Activated naive CD8-positive, alpha-beta T cell treated with anti-CD3 and anti-CD28 coated beads, Interleukin-2, amount 10 ng/mL, durations not matched to agents 7 days and 5 days (primary cell): ENCODE results near the gene CDH13. TPM values are rescaled to one million over a fixed set of nuclear protein-coding genes. Genes with fewer than 3 reads are reported as not detected.

Source experiments
- ATAC-seq: fragments of 150-1000 bp; cut with Tn5 transposase; one replicate; pipeline ENCODE4 v1.10.0; 2021; ENCODE audit warnings: low read depth, moderate library complexity
- POLR2A ChIA-PET: fragments of 350-600 bp; sonication (Branson Sonifier 250); formaldehyde crosslinking; loops from one replicate; lab custom pipeline; 2021; ENCODE audit warnings: antibody characterized with exemption; lab: Charles Lee
- DNase-seq: peaks from one replicate; pipeline ENCODE4 v3.0.0; 2021
- H3K27ac Mint-ChIP-seq: one replicate; pipeline ENCODE4 v1.8.0; 2022; ENCODE audit warnings: mild to moderate bottlenecking, mixed read lengths
- H3K27me3 Mint-ChIP-seq: one replicate; pipeline ENCODE4 v1.8.0; 2022; ENCODE audit warnings: mild to moderate bottlenecking, moderate library complexity, mixed read lengths
- H3K36me3 Mint-ChIP-seq: one replicate; pipeline ENCODE4 v1.8.0; 2021; ENCODE audit warnings: mild to moderate bottlenecking, mixed read lengths
- H3K4me1 Mint-ChIP-seq: one replicate; pipeline ENCODE4 v1.8.0; 2021; ENCODE audit warnings: mixed read lengths
- H3K4me3 Mint-ChIP-seq: one replicate; pipeline ENCODE4 v1.8.0; 2022; ENCODE audit warnings: mild to moderate bottlenecking, moderate library complexity, mixed read lengths
- H3K9me3 Mint-ChIP-seq: one replicate; pipeline ENCODE4 v1.8.0; 2021; ENCODE audit warnings: mixed read lengths
- total RNA-seq, 2 experiments: library from RNA; stranded (reverse); gene quantifications; one replicate each; pipeline ENCODE4 v1.2.3, GENCODE V29; 2021

CDH13 gene
- total RNA-seq, 2 experiments from 2014 or later: not detected

GRCh38 chr16:83437036-83437435 is 810.3 kb downstream of the CDH13 start:
- H3K4me1 Mint-ChIP-seq: no peaks in the 10 kb centered on the region
- no peak for DNase-seq
- H3K27ac Mint-ChIP-seq: no peak overlapping the region
- H3K36me3 Mint-ChIP-seq: no peaks in the 10 kb centered on the region
- H3K9me3 Mint-ChIP-seq: no peaks in the 10 kb centered on the region
- POLR2A ChIA-PET: no interaction called here
- no peak for ATAC-seq
- no peaks in the 10 kb centered on the region for H3K27me3 Mint-ChIP-seq
- H3K4me3 Mint-ChIP-seq: no peak overlapping the region

GRCh38 chr16:83438326-83438725 is 811.6 kb downstream of the CDH13 start:
- no peak for ATAC-seq
- Mint-ChIP-seq H3K4me1 (no peaks in the 10 kb centered on the region), H3K36me3 (no peaks in the 10 kb centered on the region), H3K27me3 (no peaks in the 10 kb centered on the region), H3K9me3 (no peaks in the 10 kb centered on the region), H3K27ac (no peak overlapping the region), H3K4me3 (no peak overlapping the region)
- POLR2A ChIA-PET: no interaction called here
- no peak for DNase-seq

- no peak for DNase-seq
- H3K9me3 Mint-ChIP-seq: no peaks in the 10 kb centered on the region
- POLR2A ChIA-PET: no interaction called here
These were observed 812.6 kb downstream of the CDH13 start for GRCh38 chr16:83439412-83439811.

GRCh38 chr16:83441517-83441916 is 814.7 kb downstream of the CDH13 start:
- POLR2A ChIA-PET: no interaction called here
- Mint-ChIP-seq H3K36me3 (no peaks in the 10 kb centered on the region), H3K27ac (no peak overlapping the region), H3K4me3 (no peak overlapping the region), H3K4me1 (no peaks in the 10 kb centered on the region), H3K27me3 (peaks cover 2% of the 10 kb centered on the region), H3K9me3 (no peaks in the 10 kb centered on the region)
- no peak for DNase-seq
- no peak for ATAC-seq

More at GRCh38 chr16:83439412-83439811, 812.6 kb downstream of the CDH13 start:
- Mint-ChIP-seq H3K27ac (no peak overlapping the region), H3K4me1 (no peaks in the 10 kb centered on the region), H3K4me3 (no peak overlapping the region), H3K36me3 (no peaks in the 10 kb centered on the region), H3K27me3 (no peaks in the 10 kb centered on the region)
- no peak for ATAC-seq

GRCh38 chr16:83443972-83444371 is 817.2 kb downstream of the CDH13 start:
- ATAC-seq (no peak), DNase-seq (no peak)
- H3K4me1 Mint-ChIP-seq: no peaks in the 10 kb centered on the region
- no peak overlapping the region for H3K4me3 Mint-ChIP-seq
- H3K36me3 Mint-ChIP-seq: no peaks in the 10 kb centered on the region
- H3K27me3 Mint-ChIP-seq: peaks cover 2% of the 10 kb centered on the region
- POLR2A ChIA-PET: no interaction called here
- no peak overlapping the region for H3K27ac Mint-ChIP-seq
- no peaks in the 10 kb centered on the region for H3K9me3 Mint-ChIP-seq

- Mint-ChIP-seq H3K9me3 (no peaks in the 10 kb centered on the region), H3K4me3 (no peak overlapping the region)
- POLR2A ChIA-PET: no interaction called here
These were observed 820.8 kb downstream of the CDH13 start for GRCh38 chr16:83447560-83447959.

GRCh38 chr16:83449861-83450260 is 823.1 kb downstream of the CDH13 start:
- POLR2A ChIA-PET: no interaction called here
- ATAC-seq: no peak
- Mint-ChIP-seq H3K36me3 (no peaks in the 10 kb centered on the region), H3K27me3 (peaks cover 2% of the 10 kb centered on the region), H3K9me3 (no peaks in the 10 kb centered on the region), H3K27ac (no peak overlapping the region), H3K4me3 (no peak overlapping the region), H3K4me1 (no peaks in the 10 kb centered on the region)
- no peak for DNase-seq

More at GRCh38 chr16:83447560-83447959, 820.8 kb downstream of the CDH13 start:
- Mint-ChIP-seq H3K36me3 (no peaks in the 10 kb centered on the region), H3K4me1 (no peaks in the 10 kb centered on the region), H3K27me3 (peaks cover 2% of the 10 kb centered on the region), H3K27ac (no peak overlapping the region)
- ATAC-seq (no peak), DNase-seq (no peak)

GRCh38 chr16:83453977-83454376 is 827.2 kb downstream of the CDH13 start:
- POLR2A ChIA-PET: no interaction called here
- Mint-ChIP-seq H3K36me3 (no peaks in the 10 kb centered on the region), H3K9me3 (peaks cover 3% of the 10 kb centered on the region), H3K4me3 (no peak overlapping the region), H3K27ac (no peak overlapping the region), H3K4me1 (no peaks in the 10 kb centered on the region), H3K27me3 (no peaks in the 10 kb centered on the region)
- DNase-seq: no peak
- ATAC-seq: no peak

- no peaks in the 10 kb centered on the region for H3K36me3 Mint-ChIP-seq
- POLR2A ChIA-PET: no interaction called here
- peaks cover 4% of the 10 kb centered on the region for H3K9me3 Mint-ChIP-seq
- no peaks in the 10 kb centered on the region for H3K4me1 Mint-ChIP-seq
- ATAC-seq (no peak), DNase-seq (no peak)
- no peaks in the 10 kb centered on the region for H3K27me3 Mint-ChIP-seq
- H3K4me3 Mint-ChIP-seq: no peak overlapping the region
- no peak overlapping the region for H3K27ac Mint-ChIP-seq
These were observed 828.9 kb downstream of the CDH13 start for GRCh38 chr16:83455716-83456115.

- peaks cover 4% of the 10 kb centered on the region for H3K9me3 Mint-ChIP-seq
- ATAC-seq: no peak
- H3K27me3 Mint-ChIP-seq: no peaks in the 10 kb centered on the region
- H3K4me3 Mint-ChIP-seq: no peak overlapping the region
- H3K4me1 Mint-ChIP-seq: no peaks in the 10 kb centered on the region
- DNase-seq: no peak
- no peaks in the 10 kb centered on the region for H3K36me3 Mint-ChIP-seq
- POLR2A ChIA-PET: no interaction called here
- H3K27ac Mint-ChIP-seq: no peak overlapping the region
These were observed 830.2 kb downstream of the CDH13 start for GRCh38 chr16:83456934-83457333.

- Mint-ChIP-seq H3K4me1 (no peaks in the 10 kb centered on the region), H3K4me3 (no peak overlapping the region), H3K27ac (no peak overlapping the region), H3K27me3 (no peaks in the 10 kb centered on the region), H3K36me3 (no peaks in the 10 kb centered on the region), H3K9me3 (peaks cover 4% of the 10 kb centered on the region)
- DNase-seq: no peak
- ATAC-seq: no peak
- POLR2A ChIA-PET: no interaction called here
These were observed 831.8 kb downstream of the CDH13 start for GRCh38 chr16:83458612-83459011.

GRCh38 chr16:83464991-83465390 is 838.2 kb downstream of the CDH13 start:
- Mint-ChIP-seq H3K36me3 (no peaks in the 10 kb centered on the region), H3K27me3 (no peaks in the 10 kb centered on the region), H3K4me1 (no peaks in the 10 kb centered on the region), H3K4me3 (no peak overlapping the region), H3K27ac (no peak overlapping the region), H3K9me3 (no peaks in the 10 kb centered on the region)
- ATAC-seq (no peak), DNase-seq (no peak)
- POLR2A ChIA-PET: no interaction called here

GRCh38 chr16:83470416-83470815 is 843.6 kb downstream of the CDH13 start:
- Mint-ChIP-seq H3K27ac (no peak overlapping the region), H3K27me3 (no peaks in the 10 kb centered on the region), H3K9me3 (no peaks in the 10 kb centered on the region), H3K4me1 (no peaks in the 10 kb centered on the region), H3K4me3 (no peak overlapping the region), H3K36me3 (no peaks in the 10 kb centered on the region)
- POLR2A ChIA-PET: no interaction called here
- DNase-seq (no peak), ATAC-seq (no peak)

GRCh38 chr16:83472776-83473501 is 846.2 kb downstream of the CDH13 start:
- Mint-ChIP-seq H3K4me1 (no peaks in the 10 kb centered on the region), H3K27me3 (no peaks in the 10 kb centered on the region), H3K9me3 (no peaks in the 10 kb centered on the region), H3K4me3 (no peak overlapping the region), H3K27ac (no peak overlapping the region), H3K36me3 (no peaks in the 10 kb centered on the region)
- POLR2A ChIA-PET: no interaction called here
- ATAC-seq (no peak), DNase-seq (no peak)
